Activated naive CD4-positive, alpha-beta T cell treated with anti-CD3 and anti-CD28 coated beads for 36 hours (primary cell): ENCODE data around the gene RAB27A. TPM values are rescaled to one million over a fixed set of nuclear protein-coding genes. Genes with fewer than 3 reads are reported as not detected.

Experiments
- CTCF ChIA-PET: fragments of 350-600 bp; sonication (Branson Sonifier 250); formaldehyde crosslinking; loops from one replicate; lab custom pipeline; 2021; ENCODE audit warnings: antibody characterized with exemption; lab: Charles Lee
- DNase-seq: peaks from one replicate; pipeline ENCODE4 v3.0.0-alpha.2; 2020
- H3K27ac Mint-ChIP-seq: one replicate; pipeline ENCODE4 v1.8.0; 2021; ENCODE audit warnings: mild to moderate bottlenecking, mixed read lengths
- H3K27me3 Mint-ChIP-seq: one replicate; pipeline ENCODE4 v1.8.0; 2021; ENCODE audit warnings: low read depth, mixed read lengths
- H3K36me3 Mint-ChIP-seq: one replicate; pipeline ENCODE4 v1.8.0; 2021; ENCODE audit warnings: low read depth, mixed read lengths
- H3K4me1 Mint-ChIP-seq: one replicate; pipeline ENCODE4 v1.8.0; 2021; ENCODE audit warnings: low read depth, mixed read lengths
- H3K4me3 Mint-ChIP-seq: one replicate; pipeline ENCODE4 v1.8.0; 2021; ENCODE audit warnings: mild to moderate bottlenecking, moderate library complexity, mixed read lengths
- H3K9me3 Mint-ChIP-seq: one replicate; pipeline ENCODE4 v1.8.0; 2021; ENCODE audit warnings: mixed read lengths
- intact Hi-C: fragments of 100-400 bp; cut with micrococcal nuclease; formaldehyde crosslinking; loops from one replicate; pipeline ENCODE4 v1.15.1; 2023
- total RNA-seq, 2 experiments: library from RNA; stranded (reverse); gene quantifications; one replicate each; pipeline ENCODE4 v1.2.3, GENCODE V29; 2021

The RAB27A gene
- total RNA-seq, 2 experiments from 2014 or later = 119 to 124 TPM

GRCh38 chr15:55234104-55234799 lies 55.4 kb downstream of the RAB27A start:
- H3K36me3 Mint-ChIP-seq = peaks cover 39% of the 10 kb centered on the region
- H3K27me3 Mint-ChIP-seq = no peaks in the 10 kb centered on the region
- intact Hi-C loops = no loop called here
- no peak overlapping the region for H3K4me3 Mint-ChIP-seq
- DNase-seq = no peak
- H3K9me3 Mint-ChIP-seq = no peaks in the 10 kb centered on the region
- H3K4me1 Mint-ChIP-seq = peaks cover 39% of the 10 kb centered on the region
- no peak overlapping the region for H3K27ac Mint-ChIP-seq
- CTCF ChIA-PET = interaction anchor here (0.5 kb wide), 1 partner anchor 29 kb away, joined by 3 read pairs; no protein-coding TSS in a partner anchor

- H3K27me3 Mint-ChIP-seq = no peaks in the 10 kb centered on the region
- no peak overlapping the region for H3K4me3 Mint-ChIP-seq
- H3K4me1 Mint-ChIP-seq = peaks cover 14% of the 10 kb centered on the region
- DNase-seq = no peak
- H3K36me3 Mint-ChIP-seq = peaks cover 40% of the 10 kb centered on the region
- CTCF ChIA-PET = interaction anchor here (1.2 kb wide), 1 partner anchor 19 kb away, joined by 4 read pairs; no protein-coding TSS in a partner anchor
- no peak overlapping the region for H3K27ac Mint-ChIP-seq
- intact Hi-C loops = no loop called here
- no peaks in the 10 kb centered on the region for H3K9me3 Mint-ChIP-seq
These were observed 58.2 kb downstream of the RAB27A start for GRCh38 chr15:55231455-55231854.

GRCh38 chr15:55230953-55231352 lies 58.7 kb downstream of the RAB27A start:
- intact Hi-C loops = no loop called here
- peaks cover 43% of the 10 kb centered on the region for H3K36me3 Mint-ChIP-seq
- no peak overlapping the region for H3K4me3 Mint-ChIP-seq
- no peak for DNase-seq
- H3K27me3 Mint-ChIP-seq = no peaks in the 10 kb centered on the region
- CTCF ChIA-PET = no interaction called here
- no peaks in the 10 kb centered on the region for H3K9me3 Mint-ChIP-seq
- H3K27ac Mint-ChIP-seq = no peak overlapping the region
- peaks cover 13% of the 10 kb centered on the region for H3K4me1 Mint-ChIP-seq

- intact Hi-C loops = no loop called here
- no peak overlapping the region for H3K27ac Mint-ChIP-seq
- CTCF ChIA-PET = interaction anchor here (2.4 kb wide), 1 partner anchor 12 kb away, joined by 14 read pairs; no protein-coding TSS in a partner anchor
These were observed 59.5 kb downstream of the RAB27A start for GRCh38 chr15:55230051-55230670.

GRCh38 chr15:55226127-55226526 lies 63.5 kb downstream of the RAB27A start:
- H3K4me3 Mint-ChIP-seq = no peak overlapping the region
- no peaks in the 10 kb centered on the region for H3K27me3 Mint-ChIP-seq
- CTCF ChIA-PET = interaction anchor here (1.5 kb wide), 1 partner anchor 65 kb away, joined by 3 read pairs; no protein-coding TSS in a partner anchor
- peaks cover 50% of the 10 kb centered on the region for H3K4me1 Mint-ChIP-seq
- no peaks in the 10 kb centered on the region for H3K9me3 Mint-ChIP-seq
- no peak for DNase-seq
- intact Hi-C loops = no loop called here
- peaks cover 51% of the 10 kb centered on the region for H3K36me3 Mint-ChIP-seq
- no peak overlapping the region for H3K27ac Mint-ChIP-seq

More at GRCh38 chr15:55230051-55230670, 59.5 kb downstream of the RAB27A start:
- DNase-seq = no peak
- H3K27me3 Mint-ChIP-seq = no peaks in the 10 kb centered on the region
- H3K4me1 Mint-ChIP-seq = peaks cover 19% of the 10 kb centered on the region
- no peaks in the 10 kb centered on the region for H3K9me3 Mint-ChIP-seq
- H3K4me3 Mint-ChIP-seq = no peak overlapping the region
- H3K36me3 Mint-ChIP-seq = peaks cover 46% of the 10 kb centered on the region

- CTCF ChIA-PET = no interaction called here
- Mint-ChIP-seq H3K4me3 (no peak overlapping the region), H3K9me3 (no peaks in the 10 kb centered on the region), H3K27ac (peak overlapping the region; percentile 44), H3K4me1 (peaks cover 48% of the 10 kb centered on the region), H3K36me3 (peaks cover 49% of the 10 kb centered on the region), H3K27me3 (no peaks in the 10 kb centered on the region)
- intact Hi-C loops = no loop called here
- DNase-seq = no peak
These were observed 64.7 kb downstream of the RAB27A start for GRCh38 chr15:55224892-55225291.

GRCh38 chr15:55222588-55222987 lies 67.0 kb downstream of the RAB27A start:
- Mint-ChIP-seq H3K36me3 (peaks cover 52% of the 10 kb centered on the region), H3K4me3 (no peak overlapping the region), H3K27me3 (no peaks in the 10 kb centered on the region), H3K9me3 (no peaks in the 10 kb centered on the region), H3K27ac (peak overlapping the region; percentile 87), H3K4me1 (peaks cover 67% of the 10 kb centered on the region)
- CTCF ChIA-PET = interaction anchor here (0.6 kb wide), 1 partner anchor 26 kb away, joined by 3 read pairs; no protein-coding TSS in a partner anchor
- no peak for DNase-seq
- intact Hi-C loops = no loop called here

GRCh38 chr15:55221090-55222011 lies 68.3 kb downstream of the RAB27A start:
- H3K27me3 Mint-ChIP-seq = no peaks in the 10 kb centered on the region
- peak; percentile 49 for DNase-seq
- H3K4me3 Mint-ChIP-seq = peak overlapping the region; percentile 10
- H3K9me3 Mint-ChIP-seq = no peaks in the 10 kb centered on the region
- peaks cover 55% of the 10 kb centered on the region for H3K36me3 Mint-ChIP-seq
- CTCF ChIA-PET = interaction anchor here (0.6 to 1.2 kb wide), 4 partner anchors 34 to 70 kb away, joined by 3 to 5 read pairs (median 4); no protein-coding TSS in a partner anchor
- intact Hi-C loops = loop anchor here (1.0 kb wide), 3 partner anchors 16 to 59 kb away; no protein-coding TSS in a partner anchor
- H3K27ac Mint-ChIP-seq = peak overlapping the region; percentile 87
- H3K4me1 Mint-ChIP-seq = peaks cover 67% of the 10 kb centered on the region

- Mint-ChIP-seq H3K36me3 (peaks cover 51% of the 10 kb centered on the region), H3K27me3 (no peaks in the 10 kb centered on the region), H3K9me3 (no peaks in the 10 kb centered on the region), H3K27ac (peak overlapping the region; percentile 87), H3K4me3 (no peak overlapping the region), H3K4me1 (peaks cover 65% of the 10 kb centered on the region)
- CTCF ChIA-PET = interaction anchor here (1.0 to 1.2 kb wide), 2 partner anchors 35 to 70 kb away, joined by 3 to 4 read pairs; no protein-coding TSS in a partner anchor
- DNase-seq = no peak
- intact Hi-C loops = loop anchor here (1.0 kb wide), 3 partner anchors 17 to 60 kb away; no protein-coding TSS in a partner anchor
These were observed 69.0 kb downstream of the RAB27A start for GRCh38 chr15:55220606-55221005.

- peaks cover 51% of the 10 kb centered on the region for H3K36me3 Mint-ChIP-seq
These were observed 71.6 kb downstream of the RAB27A start for GRCh38 chr15:55218056-55218455.

GRCh38 chr15:55204464-55204863 lies 85.1 kb downstream of the RAB27A start:
- no peak for DNase-seq
- Mint-ChIP-seq H3K4me3 (no peak overlapping the region), H3K9me3 (no peaks in the 10 kb centered on the region), H3K27ac (no peak overlapping the region), H3K27me3 (no peaks in the 10 kb centered on the region), H3K36me3 (peaks cover 18% of the 10 kb centered on the region), H3K4me1 (no peaks in the 10 kb centered on the region)
- CTCF ChIA-PET = no interaction called here
- intact Hi-C loops = no loop called here

More at GRCh38 chr15:55218056-55218455, 71.6 kb downstream of the RAB27A start:
- intact Hi-C loops = no loop called here
- no peak for DNase-seq
- H3K27me3 Mint-ChIP-seq = no peaks in the 10 kb centered on the region
- no peak overlapping the region for H3K27ac Mint-ChIP-seq
- no peaks in the 10 kb centered on the region for H3K9me3 Mint-ChIP-seq
- CTCF ChIA-PET = interaction anchor here (0.8 to 4.7 kb wide), 16 partner anchors 10 to 222 kb away, joined by 3 to 59 read pairs (median 5); no protein-coding TSS in a partner anchor
- peaks cover 45% of the 10 kb centered on the region for H3K4me1 Mint-ChIP-seq
- H3K4me3 Mint-ChIP-seq = no peak overlapping the region
